GM23338 (cell line): ENCODE data around the gene CNTNAP2. TPM values are rescaled to one million over a fixed set of nuclear protein-coding genes. Genes with fewer than 3 reads are reported as not detected.

Experiments used
- ATAC-seq: fragments of 200-7000 bp; cut with Tn5 transposase; 3 replicates; pipeline ENCODE4 v1.9.1; 2020
- DNase-seq: peaks from one replicate; pipeline ENCODE4 v3.0.0-alpha.2; 2015; ENCODE audit warnings: low spot score
- H2AFZ ChIP-seq: fragments of 200-600 bp; sonication (generic); 2 replicates; pipeline ENCODE4 v1.8.0; 2016; ENCODE audit warnings: antibody characterized with exemption, mild to moderate bottlenecking, moderate library complexity
- H3F3A ChIP-seq: fragments of 200-600 bp; sonication (generic); replicated peaks from 2 replicates; pipeline ENCODE4 v1.8.0; 2017; ENCODE audit warnings: antibody characterized with exemption, mixed run types, low read depth
- H3K27ac ChIP-seq: fragments of 200-600 bp; sonication (generic); 2 replicates; pipeline ENCODE4 v1.6.1; 2016; ENCODE audit warnings: low read depth
- H3K27me3 ChIP-seq: fragments of 200-600 bp; sonication (generic); 2 replicates; pipeline ENCODE4 v1.8.0; 2016; ENCODE audit warnings: mild to moderate bottlenecking, mixed run types, moderate library complexity; ENCODE audit not compliant: insufficient read depth
- H3K36me3 ChIP-seq: fragments of 200-600 bp; sonication (generic); 2 replicates; pipeline ENCODE4 v1.8.0; 2016; ENCODE audit warnings: mild to moderate bottlenecking; ENCODE audit not compliant: insufficient read depth
- H3K4me1 ChIP-seq: fragments of 200-600 bp; sonication (generic); 2 replicates; pipeline ENCODE4 v1.8.0; 2016; ENCODE audit warnings: mild to moderate bottlenecking, moderate library complexity; ENCODE audit not compliant: insufficient read depth
- H3K4me2 ChIP-seq: fragments of 200-600 bp; sonication (generic); 2 replicates; pipeline ENCODE4 v1.7.1; 2017; ENCODE audit warnings: mixed run types
- H3K4me3 ChIP-seq: fragments of 200-600 bp; sonication (generic); 2 replicates; pipeline ENCODE4 v1.6.1; 2016; ENCODE audit warnings: mixed run types
- H3K79me2 ChIP-seq: fragments of 200-600 bp; sonication (generic); replicated peaks from 2 replicates; pipeline ENCODE4 v1.8.0; 2017; ENCODE audit warnings: mild to moderate bottlenecking; ENCODE audit not compliant: insufficient read depth
- H3K9me2 ChIP-seq: fragments of 200-600 bp; sonication (generic); 2 replicates; pipeline ENCODE4 v1.8.0; 2017; ENCODE audit not compliant: insufficient read depth
- H4K20me1 ChIP-seq: fragments of 200-600 bp; sonication (generic); replicated peaks from 2 replicates; pipeline ENCODE4 v1.8.0; 2017; ENCODE audit warnings: mild to moderate bottlenecking; ENCODE audit not compliant: insufficient read depth
- H3K27ac Mint-ChIP-seq: 2 replicates; pipeline ENCODE4 v1.8.0; 2020; ENCODE audit warnings: inconsistent platforms, mild to moderate bottlenecking, moderate library complexity, mixed read lengths
- H3K27me3 Mint-ChIP-seq: 3 replicates; pipeline ENCODE4 v1.8.0; 2022; ENCODE audit warnings: low read depth, mild to moderate bottlenecking, moderate library complexity, mixed read lengths, inconsistent platforms; ENCODE audit not compliant: insufficient read depth, poor library complexity
- H3K36me3 Mint-ChIP-seq: 3 replicates; pipeline ENCODE4 v1.8.0; 2021; ENCODE audit warnings: low read depth, mild to moderate bottlenecking, inconsistent platforms, moderate library complexity, mixed read lengths
- H3K4me1 Mint-ChIP-seq: 3 replicates; pipeline ENCODE4 v1.8.0; 2020; ENCODE audit warnings: mild to moderate bottlenecking, inconsistent platforms, mixed read lengths
- H3K4me3 Mint-ChIP-seq: 3 replicates; pipeline ENCODE4 v1.8.0; 2021; ENCODE audit warnings: moderate library complexity, mild to moderate bottlenecking, inconsistent platforms, mixed read lengths
- H3K9me3 Mint-ChIP-seq: 3 replicates; pipeline ENCODE4 v1.8.0; 2020; ENCODE audit warnings: moderate library complexity, mild to moderate bottlenecking, inconsistent platforms, mixed read lengths
- CREB1 ChIP-seq: fragments of 250-450 bp; sonication (Bioruptor Pico); IDR thresholded peaks from 2 replicates; pipeline ENCODE4 v1.5.0; 2020; ENCODE audit warnings: low read depth, mild to moderate bottlenecking, moderate library complexity
- CTCF ChIP-seq, 2 experiments: fragments of 200-600 bp in 1 of 2; sonication (generic) in 1 of 2; conservative IDR thresholded peaks; 2 replicates each; pipeline versions ENCODE4 v1.5.1 to v1.6.1; 2016 to 2017; ENCODE audit warnings: antibody characterized with exemption in 2 of 2, low read depth in 2 of 2, mild to moderate bottlenecking in 2 of 2, moderate library complexity in 1 of 2
- ETS1 ChIP-seq: IDR thresholded peaks from 2 replicates; pipeline ENCODE4 v1.6.1; 2016; ENCODE audit warnings: antibody characterized with exemption
- EZH2 ChIP-seq: fragments of 200-600 bp; sonication (generic); IDR thresholded peaks from one replicate; pipeline ENCODE4 v1.8.0; 2017; ENCODE audit warnings: antibody characterized with exemption, mild to moderate bottlenecking, low read depth; ENCODE audit not compliant: unreplicated experiment
- EZH2phosphoT487 ChIP-seq: fragments of 200-600 bp; sonication (generic); IDR thresholded peaks from one replicate; pipeline ENCODE4 v1.8.1; 2018; ENCODE audit warnings: antibody characterized with exemption; ENCODE audit not compliant: unreplicated experiment
- JUNB ChIP-seq: IDR thresholded peaks from one replicate; pipeline ENCODE4 v1.6.1; 2016; ENCODE audit warnings: antibody characterized with exemption; ENCODE audit not compliant: unreplicated experiment
- NANOG ChIP-seq: IDR thresholded peaks from 2 replicates; pipeline ENCODE4 v1.6.1; 2016; ENCODE audit warnings: antibody characterized with exemption, borderline replicate concordance
- POLR2AphosphoS5 ChIP-seq: IDR thresholded peaks from 2 replicates; pipeline ENCODE4 v1.6.1; 2016; ENCODE audit warnings: antibody characterized with exemption, low read depth
- REST ChIP-seq: IDR thresholded peaks from one replicate; pipeline ENCODE4 v1.6.1; 2018; ENCODE audit warnings: antibody characterized with exemption; ENCODE audit not compliant: unreplicated experiment
- STAT1 ChIP-seq: IDR thresholded peaks from one replicate; pipeline ENCODE4 v1.6.1; 2016; ENCODE audit warnings: antibody characterized with exemption; ENCODE audit not compliant: unreplicated experiment
- ZNF114 ChIP-seq: fragments of 250-450 bp; sonication (Bioruptor Pico); IDR thresholded peaks from 2 replicates; pipeline ENCODE4 v1.5.0; 2020; ENCODE audit warnings: mild to moderate bottlenecking, moderate library complexity
- ZNF331 ChIP-seq: fragments of 250-450 bp; sonication (Bioruptor Pico); IDR thresholded peaks from 2 replicates; pipeline ENCODE4 v1.5.0; 2020; ENCODE audit warnings: low read depth, mild to moderate bottlenecking, moderate library complexity
- polyA plus RNA-seq: library from polyadenylated mRNA; unstranded; fragments of >200 nt; fragmentation: Nextera tagmentation; extraction: Ambion mirVana; gene quantifications from 2 replicates; pipeline ENCODE4 v1.2.1, GENCODE V29; 2016
- total RNA-seq: library from RNA; depleted of rRNA; stranded (reverse); fragments of >200 nt; shearing (Covaris generic); gene quantifications from 2 replicates; pipeline ENCODE4 v1.2.3, GENCODE V29; 2014

CNTNAP2 gene
- total and polyA plus RNA-seq, 2 experiments from 2014 or later: 38.2 to 61.3 TPM

- TF ChIP-seq REST: no peak
- TF ChIP-seq ZNF114 (CRISPR knock-in tag): no peak
- TF ChIP-seq EZH2: no peak
These were observed 1066.7 kb downstream of the CNTNAP2 start (continued) for GRCh38 chr7:147183276-147183675.

GRCh38 chr7:147188467-147188866 lies 1071.9 kb downstream of the CNTNAP2 start:
- Histone ChIP-seq H3K4me3 (no peak overlapping the region), H3K27ac (no peak overlapping the region), H3F3A (no peaks in the 10 kb centered on the region), H3K36me3 (no peaks in the 10 kb centered on the region; the same call in 1 of the 2 replicates), H3K27me3 (no peaks in the 10 kb centered on the region), H3K4me1 (no peaks in the 10 kb centered on the region), H3K79me2 (no peaks in the 10 kb centered on the region), H3K4me2 (no peak overlapping the region), H2AFZ (no peak overlapping the region), H4K20me1 (no peaks in the 10 kb centered on the region), H3K9me2 (no peaks in the 10 kb centered on the region)
- H3K27me3 Mint-ChIP-seq: no peaks in the 10 kb centered on the region
- DNase-seq: no peak
- peaks cover 4% of the 10 kb centered on the region; the same call in 1 of the 3 replicates for H3K36me3 Mint-ChIP-seq
- H3K4me3 Mint-ChIP-seq: no peak overlapping the region
- peaks cover 13% of the 10 kb centered on the region for H3K4me1 Mint-ChIP-seq
- H3K9me3 Mint-ChIP-seq: peaks cover 31% of the 10 kb centered on the region
- no peak overlapping the region for H3K27ac Mint-ChIP-seq
- no peak for ATAC-seq
- TF ChIP-seq JUNB: no peak
- TF ChIP-seq EZH2phosphoT487: no peak
- no peak for TF ChIP-seq ZNF331
- no peak for TF ChIP-seq POLR2AphosphoS5
- TF ChIP-seq REST: no peak
- no peak for TF ChIP-seq CTCF (conservative IDR thresholded peaks at IDR 0.05; ENCODE audit: low read depth in 2 of 2)
- TF ChIP-seq EZH2: no peak
- no peak for TF ChIP-seq CREB1
- TF ChIP-seq NANOG: no peak
- no peak for TF ChIP-seq ZNF114 (CRISPR knock-in tag)
- no peak for TF ChIP-seq STAT1
- TF ChIP-seq ETS1: no peak
